Glutamatergic neuron (in vitro differentiated cells): Measurements from ENCODE around the gene HSD17B3. TPM values are rescaled to one million over a fixed set of nuclear protein-coding genes. Genes with fewer than 3 reads are reported as not detected.
"Not testable (repeated sequence)": the region's sequence is repeated elsewhere in the genome, so short reads cannot be mapped to it uniquely, and the experiment has no call there.

Source experiments
- DNase-seq: peaks from one replicate; pipeline ENCODE4 v3.0.0; 2022
- H3K27ac Mint-ChIP-seq: one replicate; pipeline ENCODE4 v1.8.0; 2020; ENCODE audit warnings: mild to moderate bottlenecking, mixed read lengths, inconsistent platforms; ENCODE audit not compliant: unreplicated experiment
- H3K27me3 Mint-ChIP-seq: one replicate; pipeline ENCODE4 v1.8.0; 2020; ENCODE audit warnings: mild to moderate bottlenecking, moderate library complexity, mixed read lengths, inconsistent platforms; ENCODE audit not compliant: unreplicated experiment
- H3K36me3 Mint-ChIP-seq: one replicate; pipeline ENCODE4 v1.8.0; 2020; ENCODE audit warnings: mild to moderate bottlenecking, mixed read lengths, inconsistent platforms; ENCODE audit not compliant: unreplicated experiment
- H3K4me1 Mint-ChIP-seq: one replicate; pipeline ENCODE4 v1.8.0; 2020; ENCODE audit warnings: mild to moderate bottlenecking, low read depth, mixed read lengths, inconsistent platforms; ENCODE audit not compliant: unreplicated experiment
- H3K4me3 Mint-ChIP-seq: one replicate; pipeline ENCODE4 v1.8.0; 2020; ENCODE audit warnings: mild to moderate bottlenecking, mixed read lengths, inconsistent platforms; ENCODE audit not compliant: unreplicated experiment
- H3K9me3 Mint-ChIP-seq: one replicate; pipeline ENCODE4 v1.8.0; 2020; ENCODE audit warnings: mild to moderate bottlenecking, moderate library complexity, mixed read lengths, inconsistent platforms; ENCODE audit not compliant: unreplicated experiment
- CTCF ChIP-seq: fragments of 200-600 bp; sonication (generic); IDR thresholded peaks from one replicate; pipeline ENCODE4 v1.5.0; 2021; ENCODE audit not compliant: partially characterized antibody, unreplicated experiment
- total RNA-seq: library from RNA; stranded (reverse); fragmentation: NEBNext Ultra II Directional; extraction: Animal tissue kit (Norgen Biotek cat#: 25700); gene quantifications from one replicate; pipeline ENCODE4 v1.2.1, GENCODE V29; 2021; ENCODE audit not compliant: unreplicated experiment

Gene HSD17B3
- total RNA-seq, 1 donor from 2014 or later = 2.2 TPM

- H3K27ac Mint-ChIP-seq = no peak overlapping the region
- DNase-seq = no peak
- no peak for TF ChIP-seq CTCF
- H3K27me3 Mint-ChIP-seq = no peaks in the 10 kb centered on the region
- H3K4me1 Mint-ChIP-seq = peaks cover 2% of the 10 kb centered on the region
- peaks cover under 1% of the 10 kb centered on the region for H3K9me3 Mint-ChIP-seq
- H3K4me3 Mint-ChIP-seq = no peak overlapping the region
- peaks cover 4% of the 10 kb centered on the region for H3K36me3 Mint-ChIP-seq
These were observed 60.6 kb downstream of the HSD17B3 start for GRCh38 chr9:96241391-96241809.

- Mint-ChIP-seq H3K4me1 (peaks cover 2% of the 10 kb centered on the region), H3K27me3 (no peaks in the 10 kb centered on the region), H3K9me3 (no peaks in the 10 kb centered on the region), H3K4me3 (no peak overlapping the region), H3K36me3 (no peaks in the 10 kb centered on the region), H3K27ac (no peak overlapping the region)
- no peak for TF ChIP-seq CTCF
- DNase-seq = no peak
These were observed 65.0 kb downstream of the HSD17B3 start for GRCh38 chr9:96236854-96237550.

GRCh38 chr9:96236337-96236736 lies 65.6 kb downstream of the HSD17B3 start:
- DNase-seq, H3K9me3 Mint-ChIP-seq, H3K27me3 Mint-ChIP-seq, H3K4me3 Mint-ChIP-seq, H3K4me1 Mint-ChIP-seq, H3K36me3 Mint-ChIP-seq, H3K27ac Mint-ChIP-seq: not testable (repeated sequence)

- Mint-ChIP-seq H3K27ac (peak overlapping the region; percentile 1), H3K9me3 (no peaks in the 10 kb centered on the region), H3K4me3 (no peak overlapping the region), H3K36me3 (peaks cover 6% of the 10 kb centered on the region), H3K4me1 (peaks cover 2% of the 10 kb centered on the region), H3K27me3 (no peaks in the 10 kb centered on the region)
- peak; percentile 85 for TF ChIP-seq CTCF
- DNase-seq = peak; percentile 69
These were observed 69.3 kb downstream of the HSD17B3 start for GRCh38 chr9:96232539-96233241.

- no peaks in the 10 kb centered on the region for H3K9me3 Mint-ChIP-seq
- peaks cover 6% of the 10 kb centered on the region for H3K36me3 Mint-ChIP-seq
- TF ChIP-seq CTCF = no peak
- H3K4me3 Mint-ChIP-seq = no peak overlapping the region
- no peaks in the 10 kb centered on the region for H3K27me3 Mint-ChIP-seq
- peaks cover under 1% of the 10 kb centered on the region for H3K4me1 Mint-ChIP-seq
- peak overlapping the region; percentile 1 for H3K27ac Mint-ChIP-seq
- DNase-seq = no peak
These were observed 69.8 kb downstream of the HSD17B3 start for GRCh38 chr9:96232164-96232538.
